Measurements from ENCODE around the gene STAG1.

Gene STAG1

GRCh38 chr3:136752172-136752421 lies at the start of gene STAG1 (continued):
- TF ChIP-seq ZNF639 (tag by site-specific recombination; IDR thresholded peaks at IDR 0.05) (no peak), ZSCAN16 (tag by site-specific recombination; IDR thresholded peaks at IDR 0.05) (no peak), ZNF76 (tag by site-specific recombination; IDR thresholded peaks at IDR 0.05; ENCODE audit: borderline replicate concordance, low read depth) (peak; percentile 13; the same call in 1 of the 2 replicates), FEZF1 (tag by site-specific recombination; IDR thresholded peaks at IDR 0.05) (no peak), ZNF529 (tag by site-specific recombination; IDR thresholded peaks at IDR 0.05; ENCODE audit: insufficient replicate concordance) (no peak), ZNF623 (tag by site-specific recombination; IDR thresholded peaks at IDR 0.05) (no peak), SCRT2 (tag by site-specific recombination; IDR thresholded peaks at IDR 0.05) (0 out of 2 replicates have a peak, but pooled peaks have one; percentile 9), HOXA7 (CRISPR knock-in tag; IDR thresholded peaks at IDR 0.05; ENCODE audit: borderline replicate concordance) (no peak), ZNF600 (tag by site-specific recombination; IDR thresholded peaks at IDR 0.05) (peak; percentile 55), ZNF707 (tag by site-specific recombination; IDR thresholded peaks at IDR 0.05) (no peak), MEIS1 (CRISPR knock-in tag; IDR thresholded peaks at IDR 0.05; ENCODE audit: borderline replicate concordance) (no peak), ZNF654 (tag by site-specific recombination; IDR thresholded peaks at IDR 0.05; ENCODE audit: low read depth) (peak; percentile 73), ZBTB11 (tag by site-specific recombination; conservative IDR thresholded peaks at IDR 0.05; ENCODE audit: low read depth) (no peak), BCL11A (tag by site-specific recombination; IDR thresholded peaks at IDR 0.05; ENCODE audit: low read depth) (no peak), ZNF274 (IDR thresholded peaks at IDR 0.05; ENCODE audit: low read length) (no peak), ZNF274 (tag by site-specific recombination; IDR thresholded peaks at IDR 0.05; ENCODE audit: borderline replicate concordance) (no peak), ZNF214 (tag by site-specific recombination; IDR thresholded peaks at IDR 0.05; ENCODE audit: borderline replicate concordance) (no peak), ZNF280C (tag by site-specific recombination; IDR thresholded peaks at IDR 0.05) (no peak), ZNF354C (tag by site-specific recombination; IDR thresholded peaks at IDR 0.05; ENCODE audit: borderline replicate concordance, low read depth) (no peak), ZNF423 (tag by site-specific recombination; IDR thresholded peaks at IDR 0.05) (no peak), SALL2 (tag by site-specific recombination; IDR thresholded peaks at IDR 0.05; ENCODE audit: borderline replicate concordance) (no peak), GLIS2 (tag by site-specific recombination; IDR thresholded peaks at IDR 0.05) (no peak; the same call in 1 of the 2 replicates), ZNF19 (tag by site-specific recombination; IDR thresholded peaks at IDR 0.05; ENCODE audit: low read depth) (no peak)
- TF ChIP-seq, protein P1, sequence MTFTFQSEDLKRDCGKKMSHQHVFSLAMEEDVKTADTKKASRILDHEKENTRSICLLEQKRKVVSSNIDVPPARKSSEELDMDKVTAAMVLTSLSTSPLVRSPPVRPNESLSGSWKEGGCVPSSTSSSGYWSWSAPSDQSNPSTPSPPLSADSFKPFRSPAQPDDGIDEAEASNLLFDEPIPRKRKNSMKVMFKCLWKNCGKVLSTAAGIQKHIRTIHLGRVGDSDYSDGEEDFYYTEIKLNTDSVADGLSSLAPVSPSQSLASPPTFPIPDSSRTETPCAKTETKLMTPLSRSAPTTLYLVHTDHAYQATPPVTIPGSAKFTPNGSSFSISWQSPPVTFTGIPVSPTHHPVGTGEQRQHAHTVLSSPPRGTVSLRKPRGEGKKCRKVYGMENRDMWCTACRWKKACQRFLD (tag by site-specific recombination; IDR thresholded peaks at IDR 0.05), result no peak
- TF ChIP-seq, protein P2, sequence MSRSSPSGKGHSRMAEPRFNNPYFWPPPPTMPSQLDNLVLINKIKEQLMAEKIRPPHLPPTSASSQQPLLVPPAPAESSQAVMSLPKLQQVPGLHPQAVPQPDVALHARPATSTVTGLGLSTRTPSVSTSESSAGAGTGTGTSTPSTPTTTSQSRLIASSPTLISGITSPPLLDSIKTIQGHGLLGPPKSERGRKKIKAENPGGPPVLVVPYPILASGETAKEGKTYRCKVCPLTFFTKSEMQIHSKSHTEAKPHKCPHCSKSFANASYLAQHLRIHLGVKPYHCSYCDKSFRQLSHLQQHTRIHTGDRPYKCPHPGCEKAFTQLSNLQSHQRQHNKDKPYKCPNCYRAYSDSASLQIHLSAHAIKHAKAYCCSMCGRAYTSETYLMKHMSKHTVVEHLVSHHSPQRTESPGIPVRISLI (tag by site-specific recombination; IDR thresholded peaks at IDR 0.05), result no peak
- TF ChIP-seq, protein P3, sequence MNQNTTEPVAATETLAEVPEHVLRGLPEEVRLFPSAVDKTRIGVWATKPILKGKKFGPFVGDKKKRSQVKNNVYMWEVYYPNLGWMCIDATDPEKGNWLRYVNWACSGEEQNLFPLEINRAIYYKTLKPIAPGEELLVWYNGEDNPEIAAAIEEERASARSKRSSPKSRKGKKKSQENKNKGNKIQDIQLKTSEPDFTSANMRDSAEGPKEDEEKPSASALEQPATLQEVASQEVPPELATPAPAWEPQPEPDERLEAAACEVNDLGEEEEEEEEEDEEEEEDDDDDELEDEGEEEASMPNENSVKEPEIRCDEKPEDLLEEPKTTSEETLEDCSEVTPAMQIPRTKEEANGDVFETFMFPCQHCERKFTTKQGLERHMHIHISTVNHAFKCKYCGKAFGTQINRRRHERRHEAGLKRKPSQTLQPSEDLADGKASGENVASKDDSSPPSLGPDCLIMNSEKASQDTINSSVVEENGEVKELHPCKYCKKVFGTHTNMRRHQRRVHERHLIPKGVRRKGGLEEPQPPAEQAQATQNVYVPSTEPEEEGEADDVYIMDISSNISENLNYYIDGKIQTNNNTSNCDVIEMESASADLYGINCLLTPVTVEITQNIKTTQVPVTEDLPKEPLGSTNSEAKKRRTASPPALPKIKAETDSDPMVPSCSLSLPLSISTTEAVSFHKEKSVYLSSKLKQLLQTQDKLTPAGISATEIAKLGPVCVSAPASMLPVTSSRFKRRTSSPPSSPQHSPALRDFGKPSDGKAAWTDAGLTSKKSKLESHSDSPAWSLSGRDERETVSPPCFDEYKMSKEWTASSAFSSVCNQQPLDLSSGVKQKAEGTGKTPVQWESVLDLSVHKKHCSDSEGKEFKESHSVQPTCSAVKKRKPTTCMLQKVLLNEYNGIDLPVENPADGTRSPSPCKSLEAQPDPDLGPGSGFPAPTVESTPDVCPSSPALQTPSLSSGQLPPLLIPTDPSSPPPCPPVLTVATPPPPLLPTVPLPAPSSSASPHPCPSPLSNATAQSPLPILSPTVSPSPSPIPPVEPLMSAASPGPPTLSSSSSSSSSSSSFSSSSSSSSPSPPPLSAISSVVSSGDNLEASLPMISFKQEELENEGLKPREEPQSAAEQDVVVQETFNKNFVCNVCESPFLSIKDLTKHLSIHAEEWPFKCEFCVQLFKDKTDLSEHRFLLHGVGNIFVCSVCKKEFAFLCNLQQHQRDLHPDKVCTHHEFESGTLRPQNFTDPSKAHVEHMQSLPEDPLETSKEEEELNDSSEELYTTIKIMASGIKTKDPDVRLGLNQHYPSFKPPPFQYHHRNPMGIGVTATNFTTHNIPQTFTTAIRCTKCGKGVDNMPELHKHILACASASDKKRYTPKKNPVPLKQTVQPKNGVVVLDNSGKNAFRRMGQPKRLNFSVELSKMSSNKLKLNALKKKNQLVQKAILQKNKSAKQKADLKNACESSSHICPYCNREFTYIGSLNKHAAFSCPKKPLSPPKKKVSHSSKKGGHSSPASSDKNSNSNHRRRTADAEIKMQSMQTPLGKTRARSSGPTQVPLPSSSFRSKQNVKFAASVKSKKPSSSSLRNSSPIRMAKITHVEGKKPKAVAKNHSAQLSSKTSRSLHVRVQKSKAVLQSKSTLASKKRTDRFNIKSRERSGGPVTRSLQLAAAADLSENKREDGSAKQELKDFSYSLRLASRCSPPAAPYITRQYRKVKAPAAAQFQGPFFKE (tag by site-specific recombination; IDR thresholded peaks at IDR 0.05; ENCODE audit: borderline replicate concordance), result no peak
